ENCODE data around the gene MINK1. TPM values are rescaled to one million over a fixed set of nuclear protein-coding genes. Genes with fewer than 3 reads are reported as not detected.
"Not testable (repeated sequence)": the region's sequence is repeated elsewhere in the genome, so short reads cannot be mapped to it uniquely, and the experiment has no call there.

The MINK1 gene
- total RNA-seq, 1 donor, result 38.4 TPM

DNA sequence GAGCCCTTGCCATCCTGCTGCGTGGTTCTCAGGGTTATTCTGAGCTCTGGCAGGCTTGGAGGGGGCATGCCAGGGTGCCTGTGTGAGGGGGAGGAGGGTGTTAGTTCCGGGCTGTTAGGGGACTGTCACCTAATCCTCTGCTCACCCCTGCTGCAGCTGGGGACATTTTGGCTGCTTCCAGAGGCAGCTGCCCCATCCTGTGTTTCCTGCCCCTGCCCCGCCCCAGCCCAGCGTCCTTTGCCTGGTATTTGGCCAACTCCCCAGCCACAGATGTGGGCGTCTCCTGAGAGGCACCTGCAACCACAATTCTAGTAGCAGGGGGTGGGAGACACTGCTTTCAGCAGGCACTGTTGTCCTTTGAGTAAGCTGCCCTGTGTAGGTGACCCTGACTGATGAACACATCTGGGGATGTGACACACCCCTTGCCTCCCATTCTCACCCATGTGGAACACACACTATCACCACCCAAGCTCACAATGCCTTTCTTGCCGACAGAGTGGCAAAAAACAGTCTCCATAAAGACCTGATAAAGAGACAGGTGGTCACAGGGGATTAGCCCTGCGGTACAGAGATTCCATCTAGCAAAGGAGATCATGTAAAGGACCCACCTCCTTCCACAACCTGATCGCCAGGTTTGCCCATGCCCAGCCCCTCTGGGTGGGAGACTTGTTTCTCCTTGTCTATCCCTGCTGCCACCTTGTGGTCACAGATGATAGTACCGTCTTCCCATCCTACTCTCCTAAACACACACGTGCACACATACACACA, 70.1 kb downstream of the MINK1 start, which contains the start of gene CHRNE:
TSS of gene CHRNE (minus strand) at position 48 of the 768 bp plus-strand sequence. CDS start at position 13, 35 bp downstream.
- no peak within 1 kb of the TSS for H3K4me3 ChIP-seq (ENCODE audit: low read depth, low read length)
- DNase-seq (ENCODE audit: low read depth), result peak; percentile 84
- TF ChIP-seq CTCF (IDR thresholded peaks at IDR 0.05; ENCODE audit: insufficient read depth, low read length), result peak; percentile 83

DNA sequence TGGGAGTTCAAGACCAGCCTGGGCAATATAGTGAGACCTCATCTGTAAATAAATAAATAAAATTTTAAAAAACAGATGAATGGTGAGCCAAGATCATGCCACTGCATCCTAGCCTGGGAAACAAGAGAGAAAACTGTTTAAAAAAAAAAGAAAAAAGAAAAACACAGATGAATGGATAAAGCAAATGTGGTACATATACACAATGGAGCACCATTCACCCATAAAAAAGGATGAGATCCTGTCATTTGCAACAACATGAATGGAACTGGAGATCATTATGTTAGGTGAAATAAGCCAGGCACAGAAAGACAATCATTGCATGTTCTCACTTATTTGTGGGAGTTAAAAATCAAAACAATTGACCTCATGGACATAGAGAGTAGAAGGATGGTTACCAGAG, 73.5 kb downstream of the MINK1 start:
- not testable (repeated sequence) for DNase-seq (ENCODE audit: low read depth); H3K4me3 ChIP-seq (ENCODE audit: low read depth, low read length)

DNA sequence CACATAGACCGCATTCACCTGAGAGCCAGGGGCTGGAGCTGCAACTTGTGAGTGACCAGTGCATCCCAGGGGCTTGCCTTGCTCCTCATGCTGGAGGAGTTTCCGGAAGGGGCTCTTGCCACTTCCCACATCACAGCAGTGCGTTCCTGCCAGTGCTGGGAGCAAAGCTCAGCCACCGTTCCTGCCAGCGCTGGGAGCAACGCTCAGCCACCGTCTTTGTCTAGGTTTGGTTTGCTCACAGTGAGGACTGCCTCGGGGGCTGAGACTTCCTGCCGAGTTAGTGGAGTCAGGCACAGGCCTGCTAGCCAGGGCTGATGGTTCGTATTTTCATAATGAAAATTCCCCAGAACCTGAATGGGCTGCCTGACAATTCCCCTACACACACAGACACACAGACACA, 75.2 kb downstream of the MINK1 start:
- TF ChIP-seq CTCF (IDR thresholded peaks at IDR 0.05; ENCODE audit: insufficient read depth, low read length), result no peak
- no peak overlapping the region for H3K4me3 ChIP-seq (ENCODE audit: low read depth, low read length)
- DNase-seq (ENCODE audit: low read depth), result peak; percentile 18

DNA sequence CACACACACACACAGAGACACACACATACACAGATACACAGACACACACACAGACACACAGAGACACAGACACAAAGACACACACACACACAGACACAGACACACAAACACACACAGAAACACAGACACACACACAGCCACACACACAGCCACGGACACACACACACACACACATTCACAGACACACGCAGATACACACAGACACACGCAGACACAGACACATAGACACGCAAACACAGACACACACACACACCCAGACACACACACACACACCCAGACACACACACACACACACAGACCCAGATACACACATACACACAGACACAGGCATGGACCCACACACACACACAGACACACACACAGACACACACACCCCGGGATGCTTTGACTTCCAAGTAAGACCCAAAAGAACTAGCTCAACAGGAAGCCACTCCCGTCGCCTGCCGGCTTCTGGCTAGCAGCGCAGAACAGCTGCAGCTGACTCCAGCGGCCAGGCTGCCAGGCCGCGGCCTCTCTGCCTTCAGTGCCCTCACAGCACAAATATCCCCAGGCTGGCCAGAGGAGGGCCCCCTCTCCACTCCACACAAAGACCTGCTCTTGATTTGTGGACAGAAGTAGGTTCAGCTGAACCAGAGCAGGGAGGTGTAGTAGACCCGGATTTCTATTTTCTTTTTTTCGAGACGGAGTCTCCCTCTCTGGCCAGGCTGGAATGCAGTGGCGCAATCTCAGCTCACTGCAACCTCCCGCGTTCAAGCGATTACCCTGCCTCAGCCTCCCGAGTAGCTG, 75.8 kb downstream of the MINK1 start:
- DNase-seq (ENCODE audit: low read depth), result peak; percentile 96
- TF ChIP-seq CTCF (IDR thresholded peaks at IDR 0.05; ENCODE audit: insufficient read depth, low read length), result peak; percentile 88
- H3K4me3 ChIP-seq (ENCODE audit: low read depth, low read length), result no peak overlapping the region

GRCh38 chr17:4913994-4914393, 80.9 kb downstream of the MINK1 start:
- DNase-seq (ENCODE audit: low read depth), result peak; percentile 32
- no peak for TF ChIP-seq CTCF (IDR thresholded peaks at IDR 0.05; ENCODE audit: insufficient read depth, low read length)
- H3K4me3 ChIP-seq (ENCODE audit: low read depth, low read length), result no peak overlapping the region

GRCh38 chr17:4914551-4914950, 81.4 kb downstream of the MINK1 start:
- H3K4me3 ChIP-seq (ENCODE audit: low read depth, low read length); DNase-seq (ENCODE audit: low read depth): not testable (repeated sequence)

DNA sequence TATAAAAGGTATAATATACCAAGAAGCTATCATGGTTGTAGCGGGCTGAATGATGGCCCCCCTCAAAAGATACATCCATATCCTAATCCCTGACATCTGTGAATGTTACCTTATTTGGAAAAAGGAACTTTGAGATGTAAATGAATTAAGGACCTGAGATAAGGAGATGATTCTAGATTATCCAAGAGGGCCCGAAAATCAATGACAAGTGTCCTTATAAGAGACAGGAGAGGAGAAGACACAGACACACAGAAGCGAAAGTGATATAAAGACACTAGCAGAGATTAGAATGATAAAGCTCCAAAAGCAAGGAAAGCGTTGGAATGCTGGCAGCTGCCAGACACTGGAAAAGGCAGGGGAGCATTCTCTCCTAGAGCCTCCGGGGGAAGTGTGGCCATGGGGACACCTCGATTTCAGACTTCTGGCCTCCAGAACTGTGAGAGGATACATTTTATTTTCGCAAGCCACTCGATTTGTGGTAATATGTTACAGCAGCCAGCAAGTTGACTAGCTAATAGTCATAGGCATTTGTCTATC, 86.4 kb downstream of the MINK1 start:
- TF ChIP-seq CTCF (IDR thresholded peaks at IDR 0.05; ENCODE audit: insufficient read depth, low read length), result no peak
- H3K4me3 ChIP-seq (ENCODE audit: low read depth, low read length), result no peak overlapping the region
- DNase-seq (ENCODE audit: low read depth), result no peak
